NT2/D1 (cell line): ENCODE results near the gene CELF5.

ENCODE experiments used
- SUZ12 ChIP-seq: IDR thresholded peaks from 2 replicates; pipeline ENCODE4 v1.6.1; 2011; ENCODE audit not compliant: insufficient read length, insufficient read depth; ENCODE audit errors: extremely low read depth
- YY1 ChIP-seq: IDR thresholded peaks from 2 replicates; pipeline ENCODE4 v1.6.1; 2011; ENCODE audit not compliant: insufficient read length, insufficient read depth

- TF ChIP-seq YY1 (no peak), SUZ12 (no peak)
These were observed 44.6 kb upstream of the CELF5 start for GRCh38 chr19:3179739-3180293.
